ENCODE measurements around the gene PRKAA1. TPM values are rescaled to one million over a fixed set of nuclear protein-coding genes. Genes with fewer than 3 reads are reported as not detected.

PRKAA1 gene
- total and polyA plus RNA-seq, 2 donors (not counting 1 experiment from before 2014, with no cell fraction given): 39.9 to 107 TPM

DNA sequence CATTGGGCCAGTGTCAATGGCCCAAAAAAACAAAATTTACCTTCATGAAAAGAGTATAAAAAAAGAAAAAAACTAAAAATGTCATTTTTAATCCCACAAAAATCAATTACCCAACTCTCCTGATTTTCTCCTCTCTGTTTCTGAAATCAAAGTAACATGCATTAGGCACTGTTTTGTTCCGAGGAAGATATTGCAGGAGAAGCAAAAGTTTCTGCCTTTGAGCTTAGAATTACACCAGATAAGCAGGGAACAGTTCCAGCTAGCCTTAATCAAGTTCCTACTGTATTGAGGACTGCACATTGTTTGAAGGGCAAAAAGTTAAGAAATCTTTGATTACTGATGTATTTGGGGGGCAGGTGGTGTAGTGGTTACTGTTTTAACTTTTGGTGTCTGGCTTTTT, 1.1 kb upstream of the PRKAA1 start:
- no peak overlapping the region for H3K9ac ChIP-seq (ENCODE audit: low read length)
- CTCF ChIA-PET: interaction anchor here (1.0 to 1.1 kb wide), 3 partner anchors 34 to 1220 kb away, joined by 3 to 6 read pairs (median 4); partner anchors contain the start of gene RPL37
- Mint-ChIP-seq H3K4me3 (peak overlapping the region; percentile 82), H3K27me3 (no peaks in the 10 kb centered on the region), H3K27ac (no peak overlapping the region), H3K9me3 (ENCODE audit: insufficient read depth) (no peaks in the 10 kb centered on the region), H3K4me1 (peaks cover 31% of the 10 kb centered on the region)
- intact Hi-C loops (cut with micrococcal nuclease): no loop called here
- no peak for ATAC-seq (ENCODE audit: low read depth)
- peaks cover 1 to 3% of the 10 kb centered on the region in 2 experiments for H3K36me3 ChIP-seq (replicated peaks in 1 of 2; ENCODE audit: control extremely low read depth in 1 of 2, control insufficient read depth in 1 of 2, extremely low read depth in 1 of 2, insufficient read depth in 2 of 2, low read length in 1 of 2)
- peaks cover 15 to 23% of the 10 kb centered on the region in 2 donors for H3K4me1 ChIP-seq (ENCODE audit: control insufficient read depth in 2 of 2, insufficient read depth in 2 of 2, low read length in 2 of 2)
- TF ChIP-seq, protein P1, sequence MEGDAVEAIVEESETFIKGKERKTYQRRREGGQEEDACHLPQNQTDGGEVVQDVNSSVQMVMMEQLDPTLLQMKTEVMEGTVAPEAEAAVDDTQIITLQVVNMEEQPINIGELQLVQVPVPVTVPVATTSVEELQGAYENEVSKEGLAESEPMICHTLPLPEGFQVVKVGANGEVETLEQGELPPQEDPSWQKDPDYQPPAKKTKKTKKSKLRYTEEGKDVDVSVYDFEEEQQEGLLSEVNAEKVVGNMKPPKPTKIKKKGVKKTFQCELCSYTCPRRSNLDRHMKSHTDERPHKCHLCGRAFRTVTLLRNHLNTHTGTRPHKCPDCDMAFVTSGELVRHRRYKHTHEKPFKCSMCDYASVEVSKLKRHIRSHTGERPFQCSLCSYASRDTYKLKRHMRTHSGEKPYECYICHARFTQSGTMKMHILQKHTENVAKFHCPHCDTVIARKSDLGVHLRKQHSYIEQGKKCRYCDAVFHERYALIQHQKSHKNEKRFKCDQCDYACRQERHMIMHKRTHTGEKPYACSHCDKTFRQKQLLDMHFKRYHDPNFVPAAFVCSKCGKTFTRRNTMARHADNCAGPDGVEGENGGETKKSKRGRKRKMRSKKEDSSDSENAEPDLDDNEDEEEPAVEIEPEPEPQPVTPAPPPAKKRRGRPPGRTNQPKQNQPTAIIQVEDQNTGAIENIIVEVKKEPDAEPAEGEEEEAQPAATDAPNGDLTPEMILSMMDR (IDR thresholded peaks at IDR 0.05): no peak
- TF ChIP-seq EZH2 (IDR thresholded peaks at IDR 0.05; ENCODE audit: borderline replicate concordance, insufficient read depth, low read depth, low read length, poor library complexity, severe bottlenecking): no peak
- H3K79me2 ChIP-seq (ENCODE audit: control insufficient read depth, insufficient read depth, low read length): peaks cover 38% of the 10 kb centered on the region
- H3K27me3 ChIP-seq (replicated peaks in 1 of 4; ENCODE audit: control extremely low read depth in 1 of 4, control insufficient read depth in 3 of 4, insufficient read depth in 4 of 4, low read length in 3 of 4): no peaks in the 10 kb centered on the region
- H3K4me2 ChIP-seq (replicated peaks; ENCODE audit: low read depth, low read length, poor library complexity, severe bottlenecking): peak overlapping the region; percentile 96
- H3K9me3 ChIP-seq (ENCODE audit: control extremely low read depth in 1 of 3, control insufficient read depth in 2 of 3, insufficient read depth in 1 of 3, low read length in 2 of 3): no peaks in the 10 kb centered on the region
- no peak for DNase-seq
- POLR2A ChIA-PET: interaction anchor here (0.6 to 1.5 kb wide), 2 partner anchors 32 to 61 kb away, joined by 3 to 4 read pairs; no protein-coding TSS in a partner anchor
- H3K27ac ChIP-seq (ENCODE audit: low read length in 2 of 2): peak overlapping the region in 1 of 2 donors; percentile 94
- peak overlapping the region in 1 of 5 experiments; percentile 82 for H3K4me3 ChIP-seq (ENCODE audit: control extremely low read depth in 1 of 5, extremely low read depth in 1 of 5, insufficient read depth in 1 of 5, low read depth in 2 of 5, low read length in 4 of 5)
- peaks cover 22% of the 10 kb centered on the region for H4K20me1 ChIP-seq (ENCODE audit: control insufficient read depth, insufficient read depth, low read length, poor library complexity, severe bottlenecking)
- peak overlapping the region; percentile 89 for H2AFZ ChIP-seq (ENCODE audit: insufficient read depth, low read depth, low read length, poor library complexity, severe bottlenecking)
- WGBS (ENCODE audit: insufficient coverage): no CpG with 5 or more reads among the region's 1 CpG

DNA sequence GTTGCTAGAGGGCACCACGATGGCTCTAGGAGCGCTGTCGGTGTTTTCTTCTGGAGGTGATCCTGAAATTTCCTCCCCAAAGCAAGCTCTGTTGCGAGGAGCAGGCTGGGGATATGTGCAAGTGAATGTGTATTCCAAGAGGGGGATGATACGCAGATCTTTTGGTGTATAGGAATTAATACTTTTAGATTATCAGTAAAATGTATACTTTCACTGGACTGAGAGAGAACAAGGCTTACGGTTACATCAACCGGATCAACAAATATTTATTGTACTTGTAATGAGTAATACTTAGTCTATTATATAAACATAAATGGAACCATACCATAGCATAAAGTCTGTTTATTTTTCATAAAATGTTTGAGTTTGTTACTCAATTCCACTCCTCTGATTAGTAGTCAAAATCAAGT, 632 bp upstream of the PRKAA1 start:
- Histone ChIP-seq H3K9ac (ENCODE audit: low read length) (peak overlapping the region; percentile 90), H3K4me3 (ENCODE audit: control extremely low read depth in 1 of 5, extremely low read depth in 1 of 5, insufficient read depth in 1 of 5, low read depth in 2 of 5, low read length in 4 of 5) (peak overlapping the region; percentile 68 to 98 (median 82)), H3K27ac (ENCODE audit: low read length in 2 of 2) (peak overlapping the region; percentile 87 to 94), H3K36me3 (replicated peaks in 1 of 2; ENCODE audit: control extremely low read depth in 1 of 2, control insufficient read depth in 1 of 2, extremely low read depth in 1 of 2, insufficient read depth in 2 of 2, low read length in 1 of 2) (peaks cover 1 to 3% of the 10 kb centered on the region in 2 experiments), H3K9me3 (ENCODE audit: control extremely low read depth in 1 of 3, control insufficient read depth in 2 of 3, insufficient read depth in 1 of 3, low read length in 2 of 3) (no peaks in the 10 kb centered on the region), H2AFZ (ENCODE audit: insufficient read depth, low read depth, low read length, poor library complexity, severe bottlenecking) (peak overlapping the region; percentile 89), H3K4me2 (replicated peaks; ENCODE audit: low read depth, low read length, poor library complexity, severe bottlenecking) (peak overlapping the region; percentile 96), H3K4me1 (ENCODE audit: control insufficient read depth in 2 of 2, insufficient read depth in 2 of 2, low read length in 2 of 2) (peaks cover 15 to 23% of the 10 kb centered on the region in 2 donors), H3K79me2 (ENCODE audit: control insufficient read depth, insufficient read depth, low read length) (peaks cover 42% of the 10 kb centered on the region), H3K27me3 (replicated peaks in 1 of 4; ENCODE audit: control extremely low read depth in 1 of 4, control insufficient read depth in 3 of 4, insufficient read depth in 4 of 4, low read length in 3 of 4) (no peaks in the 10 kb centered on the region), H4K20me1 (ENCODE audit: control insufficient read depth, insufficient read depth, low read length, poor library complexity, severe bottlenecking) (peaks cover 22% of the 10 kb centered on the region)
- CTCF ChIA-PET: interaction anchor here (1.0 to 1.1 kb wide), 3 partner anchors 35 to 1220 kb away, joined by 3 to 6 read pairs (median 4); partner anchors contain the start of gene RPL37
- Mint-ChIP-seq H3K9me3 (ENCODE audit: insufficient read depth) (no peaks in the 10 kb centered on the region), H3K4me3 (peak overlapping the region; percentile 82), H3K4me1 (peaks cover 35% of the 10 kb centered on the region), H3K27me3 (no peaks in the 10 kb centered on the region), H3K27ac (peak overlapping the region; percentile 94)
- intact Hi-C loops (cut with micrococcal nuclease): loop anchor here (1.0 kb wide), 4 partner anchors 36 to 1725 kb away; partner anchors contain the start of genes FBXO4, RICTOR, RPL37 and TTC33
- no peak for TF ChIP-seq EZH2 (IDR thresholded peaks at IDR 0.05; ENCODE audit: borderline replicate concordance, insufficient read depth, low read depth, low read length, poor library complexity, severe bottlenecking)
- no peak for ATAC-seq (ENCODE audit: low read depth)
- POLR2A ChIA-PET: interaction anchor here (0.6 to 1.5 kb wide), 6 partner anchors 32 to 60 kb away, joined by 3 to 5 read pairs (median 4); partner anchors contain the start of gene RPL37
- 0% methylated on average over 3 of the region's 7 CpGs for WGBS (ENCODE audit: insufficient coverage)
- no peak for DNase-seq
